H1 (cell line): ENCODE results near the gene DUSP7. TPM values are rescaled to one million over a fixed set of nuclear protein-coding genes. Genes with fewer than 3 reads are reported as not detected.

Experiments used
- CTBP2 ChIP-seq: IDR thresholded peaks from 2 replicates; pipeline ENCODE4 v1.7.0; 2011; ENCODE audit warnings: borderline replicate concordance, mild to moderate bottlenecking, moderate library complexity, mixed read lengths, low read length; ENCODE audit not compliant: insufficient read depth, insufficient read length
- EGR1 ChIP-seq: IDR thresholded peaks from 2 replicates; pipeline ENCODE4 v1.6.1; 2011; ENCODE audit warnings: low read depth, low read length, borderline replicate concordance
- EP300 ChIP-seq, 2 experiments: IDR thresholded peaks; 1 replicate in 1 of 2; 2 replicates in 1 of 2; pipeline ENCODE4 v1.6.1; 2011 to 2012; ENCODE audit warnings: low read depth in 2 of 2, low read length in 2 of 2, mild to moderate bottlenecking in 2 of 2, borderline replicate concordance in 1 of 2, inconsistent platforms in 1 of 2, moderate library complexity in 1 of 2
- EZH2 ChIP-seq: fragments of 200-600 bp; sonication (generic); IDR thresholded peaks from 2 replicates; pipeline ENCODE4 v1.7.1; 2012; ENCODE audit warnings: low read depth, mild to moderate bottlenecking, moderate library complexity, low read length, inconsistent platforms; ENCODE audit not compliant: severe bottlenecking
- FOSL1 ChIP-seq: IDR thresholded peaks from 2 replicates; pipeline ENCODE4 v1.6.1; 2011; ENCODE audit warnings: mild to moderate bottlenecking, low read depth, low read length, moderate library complexity; ENCODE audit not compliant: insufficient read depth
- GABPA ChIP-seq: IDR thresholded peaks from 2 replicates; pipeline ENCODE4 v1.6.1; 2011; ENCODE audit warnings: mild to moderate bottlenecking, low read length, moderate library complexity, borderline replicate concordance; ENCODE audit not compliant: insufficient read depth
- HDAC2 ChIP-seq, 2 experiments: fragments of 300-600 bp in 1 of 2; sonication (generic) in 1 of 2; IDR thresholded peaks; 2 replicates each; pipeline ENCODE4 v1.6.1; 2011 to 2012; ENCODE audit warnings: low read depth in 2 of 2, low read length in 2 of 2, mild to moderate bottlenecking in 2 of 2, moderate library complexity in 2 of 2, borderline replicate concordance in 1 of 2, inconsistent platforms in 1 of 2
- KDM1A ChIP-seq: fragments of 200-600, 300-600 bp; sonication (generic); IDR thresholded peaks from 2 replicates; pipeline ENCODE4 v1.7.1; 2016; ENCODE audit warnings: mild to moderate bottlenecking, low read length, borderline replicate concordance
- MAFK ChIP-seq: IDR thresholded peaks from 2 replicates; pipeline ENCODE4 v1.6.1; 2012; ENCODE audit warnings: low read depth, mild to moderate bottlenecking, improper control_type of control experiment, low read length
- NANOG ChIP-seq: IDR thresholded peaks from 2 replicates; pipeline ENCODE4 v1.6.1; 2011; ENCODE audit warnings: low read length, low read depth, mild to moderate bottlenecking, inconsistent platforms; ENCODE audit not compliant: insufficient read depth, poor library complexity, severe bottlenecking
- RAD21 ChIP-seq, 2 experiments: IDR thresholded peaks in 1 of 2; conservative IDR thresholded peaks in 1 of 2; 2 replicates each; pipeline ENCODE4 v1.6.1; 2011; ENCODE audit warnings: low read depth in 2 of 2, low read length in 2 of 2, improper control_type of control experiment in 1 of 2, inconsistent platforms in 1 of 2, mild to moderate bottlenecking in 1 of 2, moderate library complexity in 1 of 2
- SP2 ChIP-seq: IDR thresholded peaks from 2 replicates; pipeline ENCODE4 v1.6.1; 2012; ENCODE audit warnings: mild to moderate bottlenecking, low read length, inconsistent platforms
- TAF7 ChIP-seq: optimal IDR thresholded peaks from 2 replicates; pipeline ENCODE3; 2011; ENCODE audit warnings: low read depth, mild to moderate bottlenecking, inconsistent platforms, low read length, moderate library complexity, borderline replicate concordance
- TBP ChIP-seq: IDR thresholded peaks from 2 replicates; pipeline ENCODE4 v1.6.1; 2011; ENCODE audit warnings: low read depth, low read length, improper control_type of control experiment
- TCF12 ChIP-seq: IDR thresholded peaks from 2 replicates; pipeline ENCODE4 v1.6.1; 2011; ENCODE audit warnings: low read depth, mild to moderate bottlenecking, low read length
- TEAD4 ChIP-seq: IDR thresholded peaks from 2 replicates; pipeline ENCODE4 v1.6.1; 2012; ENCODE audit warnings: low read depth, low read length, inconsistent platforms, mixed read lengths
- polyA plus RNA-seq, 7 experiments: library from polyadenylated mRNA; depleted of rRNA in 3 of 7; stranded (reverse) in 5 of 7; unstranded in 2 of 7; fragments of >200 nt in 5 of 7; fragments of 200-250 nt in 2 of 7; gene quantifications; 1 replicate in 5 of 7; 2 replicates in 1 of 7; 4 replicates in 1 of 7; pipeline versions ENCODE4 v1.2.1 to v1.2.3, GENCODE V29; 2011 to 2013; ENCODE audit warnings: missing spikeins in 2 of 7, mixed read lengths in 2 of 7
- total RNA-seq: library from RNA; stranded (reverse); fragmentation: NEBNext Ultra II Directional; extraction: Animal tissue kit (Norgen Biotek cat#: 25700); gene quantifications from 2 replicates; pipeline ENCODE4 v1.2.1, GENCODE V29; 2021
- TF ChIP-seq, protein P1 (sequence below): IDR thresholded peaks from 2 replicates; pipeline ENCODE4 v1.6.1; 2012; ENCODE audit warnings: inconsistent platforms
- TF ChIP-seq, protein P2 (sequence below): IDR thresholded peaks from 2 replicates; pipeline ENCODE4 v1.6.1; 2012; ENCODE audit warnings: inconsistent platforms

Gene DUSP7
- total and polyA plus RNA-seq, 2 of the 8 experiments (the other 6 are each of a cell fraction or from before 2014, with no cell fraction given): 19.4 to 24.9 TPM

DNA sequence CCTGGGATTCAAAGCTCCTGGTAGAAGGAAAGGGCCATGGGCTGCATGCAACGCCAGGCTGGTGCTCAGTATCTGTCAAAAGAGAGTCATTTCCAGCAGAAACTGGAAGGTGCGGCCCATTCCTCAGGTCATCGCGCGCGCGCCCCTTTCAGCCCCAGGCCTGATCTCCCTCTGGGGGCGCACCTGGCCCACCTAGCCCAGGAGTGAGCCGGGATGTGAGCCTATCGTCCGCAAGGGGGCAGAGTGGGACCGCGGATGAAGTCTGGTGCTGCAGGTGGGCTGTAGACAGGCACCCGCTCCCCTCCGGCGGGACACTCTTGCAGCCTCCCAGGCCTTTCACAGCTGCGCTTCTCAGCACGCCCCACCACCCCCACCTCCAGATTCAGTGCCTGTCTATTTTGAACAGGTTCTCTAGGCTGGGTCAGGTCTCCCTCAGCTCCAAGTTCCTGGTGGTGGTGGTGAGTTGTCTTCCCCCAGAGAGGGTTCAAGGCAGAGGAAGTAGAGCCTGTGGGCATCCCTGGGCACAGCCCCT is 54.9 kb downstream of the DUSP7 start (continued):
- TF ChIP-seq, protein P1, sequence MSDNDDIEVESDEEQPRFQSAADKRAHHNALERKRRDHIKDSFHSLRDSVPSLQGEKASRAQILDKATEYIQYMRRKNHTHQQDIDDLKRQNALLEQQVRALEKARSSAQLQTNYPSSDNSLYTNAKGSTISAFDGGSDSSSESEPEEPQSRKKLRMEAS: peak; percentile 72
- TF ChIP-seq GABPA: peak; percentile 78; the same call in 1 of the 2 replicates
- TF ChIP-seq RAD21 (IDR thresholded peaks at IDR 0.05 in 1 of 2, conservative IDR thresholded peaks at IDR 0.05 in 1 of 2; ENCODE audit: low read depth in 2 of 2, low read length in 2 of 2): peak; percentile 99
- no peak for TF ChIP-seq MAFK
- TF ChIP-seq NANOG: no peak
- TF ChIP-seq, protein P2, sequence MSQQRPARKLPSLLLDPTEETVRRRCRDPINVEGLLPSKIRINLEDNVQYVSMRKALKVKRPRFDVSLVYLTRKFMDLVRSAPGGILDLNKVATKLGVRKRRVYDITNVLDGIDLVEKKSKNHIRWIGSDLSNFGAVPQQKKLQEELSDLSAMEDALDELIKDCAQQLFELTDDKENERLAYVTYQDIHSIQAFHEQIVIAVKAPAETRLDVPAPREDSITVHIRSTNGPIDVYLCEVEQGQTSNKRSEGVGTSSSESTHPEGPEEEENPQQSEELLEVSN: peak; percentile 40; the same call in 1 of the 2 replicates
- 0 out of 2 replicates have a peak, but pooled peaks have one; percentile 3 for TF ChIP-seq TEAD4
- TF ChIP-seq CTBP2: no peak
- TF ChIP-seq SP2: no peak
- TF ChIP-seq TBP: no peak; the same call in 1 of the 2 replicates
- TF ChIP-seq FOSL1: 0 out of 2 replicates have a peak, but pooled peaks have one; percentile 30
- TF ChIP-seq EP300 (IDR thresholded peaks at IDR 0.05; ENCODE audit: borderline replicate concordance in 1 of 2, low read depth in 2 of 2, low read length in 2 of 2): peak in 1 of 2 experiments; percentile 62; a peak in 1 of 3 replicates
- TF ChIP-seq EZH2: no peak
- TF ChIP-seq TCF12: peak; percentile 79; the same call in 1 of the 2 replicates
- no peak for TF ChIP-seq HDAC2 (IDR thresholded peaks at IDR 0.05; ENCODE audit: borderline replicate concordance in 1 of 2, low read depth in 2 of 2, low read length in 2 of 2)
- TF ChIP-seq TAF7: peak; percentile 65
- TF ChIP-seq EGR1: peak; percentile 36; the same call in 1 of the 2 replicates
- 0 out of 2 replicates have a peak, but pooled peaks have one; percentile 10 for TF ChIP-seq KDM1A
